NCI-H2107 (cell line): ENCODE data around the gene PLXNA4.

Experiments used
- DNase-seq: peaks from one replicate; lab custom pipeline; 2025; lab: John Stamatoyannopoulos, UW

The PLXNA4 gene

DNA sequence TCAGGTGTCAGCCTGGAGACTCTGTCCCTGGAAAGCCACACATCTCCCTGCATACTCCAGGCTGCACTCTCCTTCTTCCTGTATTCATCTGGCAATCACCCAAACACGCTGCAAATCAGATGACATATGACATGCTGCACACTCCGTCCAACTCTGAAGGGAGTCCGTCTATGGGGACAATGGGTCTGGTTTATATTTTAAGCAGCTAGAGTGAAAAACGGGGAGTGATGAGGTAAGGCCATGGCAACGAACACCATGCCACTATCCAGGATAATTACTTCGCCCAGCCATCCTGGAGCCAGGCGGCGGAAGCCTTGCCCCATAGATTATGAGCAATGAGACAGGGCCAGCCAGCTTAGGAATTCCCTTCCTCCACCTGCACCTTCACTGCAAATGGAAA is 140.1 kb downstream of the PLXNA4 start:
- no peak for DNase-seq

DNA sequence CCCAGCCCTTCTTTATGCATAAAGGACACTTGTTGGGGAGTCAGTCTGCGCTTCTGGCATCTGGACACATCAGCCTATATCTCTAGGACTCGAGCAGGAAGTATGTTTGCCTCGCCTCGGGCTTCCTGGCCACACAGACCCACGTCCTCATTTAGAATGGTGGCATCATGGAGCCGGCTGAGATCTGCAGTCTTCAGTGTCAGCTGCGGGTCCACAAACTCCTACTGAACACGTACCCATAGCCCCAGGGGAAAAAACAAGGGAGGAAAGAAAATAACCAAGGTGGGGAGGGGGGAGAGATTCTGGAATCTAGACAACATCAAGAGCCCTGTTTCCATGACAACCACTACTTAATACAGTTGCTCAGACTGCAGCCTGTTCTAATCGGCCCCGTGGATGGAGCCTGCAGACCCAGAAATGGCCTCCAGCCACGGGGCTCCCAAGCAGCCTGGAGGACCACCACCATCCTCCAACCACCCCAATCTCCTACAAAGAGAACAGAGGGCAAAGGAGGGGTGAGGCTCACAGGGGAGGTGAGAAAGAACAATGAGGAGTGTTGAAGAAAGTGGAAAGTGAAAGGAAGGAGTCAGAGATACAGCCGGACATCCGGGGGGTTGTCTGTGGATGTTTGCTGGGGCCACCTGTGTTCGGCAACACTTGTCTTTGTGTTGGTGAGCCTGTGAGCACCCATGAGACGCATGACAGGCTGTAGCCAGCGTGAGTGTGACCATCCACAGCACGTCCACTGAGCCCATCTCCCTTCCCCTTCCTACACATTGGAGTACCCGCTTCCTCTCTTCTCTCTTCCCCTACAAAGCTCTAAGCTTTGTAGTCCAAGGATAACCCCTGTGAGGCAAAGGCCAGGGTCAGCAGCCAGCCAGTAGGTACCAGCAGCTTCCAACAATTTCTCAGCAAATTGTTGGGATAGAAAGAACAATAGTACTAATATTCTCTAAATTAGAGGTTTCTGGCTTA is 141.0 kb downstream of the PLXNA4 start:
- DNase-seq = no peak

DNA sequence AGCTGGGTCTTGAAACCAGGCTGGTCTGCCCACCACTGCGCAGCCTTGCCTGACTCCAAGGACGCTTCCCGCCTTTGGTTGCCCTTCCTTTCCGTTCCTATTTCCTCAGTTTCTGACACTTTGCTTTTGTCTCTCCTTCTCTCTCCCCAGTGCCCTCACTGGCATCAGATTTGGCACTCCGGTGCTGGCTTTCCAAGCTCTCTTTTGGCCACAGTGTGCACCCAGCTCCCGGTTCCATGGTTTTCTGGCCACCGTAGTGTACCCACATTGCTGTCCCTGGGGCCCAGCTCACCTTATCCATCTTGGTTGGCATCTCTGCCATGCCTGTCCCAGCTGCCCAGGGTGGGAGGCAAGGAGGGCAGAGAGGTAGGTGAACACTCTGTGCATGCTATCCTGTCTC is 142.2 kb downstream of the PLXNA4 start:
- no peak for DNase-seq

DNA sequence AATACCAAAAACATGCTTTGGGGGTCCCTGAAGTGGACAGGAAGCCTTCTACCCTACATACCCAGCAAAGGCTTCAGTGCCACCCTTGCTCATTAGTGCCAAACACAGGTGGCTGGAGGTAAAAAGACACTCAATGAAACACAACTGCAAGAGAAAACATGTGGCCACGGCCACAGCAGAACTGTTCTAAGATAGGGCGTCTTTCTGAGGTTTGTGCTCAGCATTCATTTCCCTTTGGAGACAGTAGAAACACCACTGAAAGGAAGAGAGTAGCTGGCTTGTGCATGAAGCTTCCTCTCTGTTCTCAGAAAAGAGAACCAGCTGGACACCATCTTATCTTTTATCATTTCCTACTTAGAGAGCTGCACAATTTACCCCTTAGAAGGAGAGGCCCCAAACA is 143.0 kb downstream of the PLXNA4 start:
- no peak for DNase-seq

DNA sequence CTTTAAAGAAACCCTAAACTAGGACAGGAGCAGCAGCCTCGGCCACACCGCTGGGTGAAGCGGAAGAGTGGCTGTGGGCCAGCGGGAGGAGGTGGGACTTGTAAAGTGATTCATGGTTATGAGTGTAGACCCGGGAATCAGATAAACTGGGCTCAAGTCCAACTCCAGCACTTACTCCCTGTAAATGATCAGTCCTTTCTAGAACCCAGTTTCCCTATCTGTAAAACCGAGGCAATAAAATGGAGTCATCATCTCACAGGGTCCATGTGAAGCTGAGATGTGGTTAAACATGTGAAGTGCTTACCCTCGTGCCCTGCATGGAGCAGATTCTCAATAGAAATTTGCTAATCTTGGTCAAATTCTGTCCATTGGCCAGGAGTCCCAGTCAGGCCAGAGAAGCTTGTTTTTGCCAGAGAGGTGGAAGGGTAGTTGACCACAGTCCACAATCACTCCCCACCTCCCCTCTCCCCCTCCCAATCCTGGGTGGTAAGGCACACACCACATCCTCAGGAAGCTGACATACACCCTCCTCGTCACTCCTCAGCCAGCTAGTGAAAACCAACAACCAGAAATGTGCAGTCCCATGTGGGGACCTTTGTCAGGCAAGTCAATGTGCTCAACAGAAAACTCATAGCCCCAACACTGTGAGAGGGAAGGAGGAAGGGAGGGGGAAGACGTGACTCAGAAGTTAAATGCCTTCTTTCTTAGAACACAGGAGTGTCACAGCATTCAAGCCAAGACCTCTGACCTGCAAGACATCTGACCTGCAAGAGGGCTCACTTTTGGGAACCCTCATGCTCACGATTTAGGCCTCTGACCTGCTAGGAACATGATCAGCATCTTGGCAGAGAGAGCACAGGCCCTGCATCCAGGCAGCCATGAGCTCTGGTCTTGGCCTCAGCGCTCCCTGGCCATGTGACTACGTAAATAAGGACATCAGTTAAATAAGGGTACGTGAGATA is 145.1 kb downstream of the PLXNA4 start:
- DNase-seq = no peak

DNA sequence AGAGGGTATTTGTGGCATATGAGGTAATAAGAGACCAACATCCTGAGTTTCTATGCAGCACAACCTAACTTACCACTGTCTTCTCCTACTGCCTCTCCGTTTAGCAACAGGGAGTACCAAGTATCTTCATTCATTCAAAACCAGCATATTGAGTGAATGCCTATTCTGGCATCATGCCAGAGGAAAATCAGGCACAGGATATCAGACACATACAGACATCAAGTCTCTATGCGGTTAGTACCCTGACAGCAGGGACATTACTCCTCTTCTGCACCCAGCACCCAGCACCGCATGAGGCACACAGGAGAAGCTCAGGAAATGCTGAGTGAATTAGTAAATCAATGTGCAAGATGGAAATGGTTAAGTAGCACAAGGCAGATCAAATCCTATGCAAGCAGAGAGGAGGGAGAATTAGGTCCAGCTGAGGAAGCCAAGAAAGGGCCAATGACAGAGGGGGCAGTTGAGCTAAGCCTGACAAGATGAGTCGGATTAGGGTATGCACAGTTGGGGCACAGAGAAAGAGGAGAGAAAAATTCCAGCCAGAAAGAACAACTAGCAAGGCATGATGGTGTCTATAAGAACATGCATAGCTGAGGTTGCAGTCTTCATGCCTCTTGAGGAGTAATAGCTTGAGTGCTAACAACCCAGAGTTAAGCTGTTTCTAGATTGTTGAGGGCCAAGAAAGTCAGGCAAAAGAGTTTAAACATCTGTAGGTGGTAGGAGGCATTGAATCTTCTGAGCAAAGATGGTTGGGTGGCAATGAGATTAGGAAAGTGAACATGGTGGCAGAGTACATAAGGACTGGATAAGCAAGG is 146.0 kb downstream of the PLXNA4 start:
- no peak for DNase-seq

DNA sequence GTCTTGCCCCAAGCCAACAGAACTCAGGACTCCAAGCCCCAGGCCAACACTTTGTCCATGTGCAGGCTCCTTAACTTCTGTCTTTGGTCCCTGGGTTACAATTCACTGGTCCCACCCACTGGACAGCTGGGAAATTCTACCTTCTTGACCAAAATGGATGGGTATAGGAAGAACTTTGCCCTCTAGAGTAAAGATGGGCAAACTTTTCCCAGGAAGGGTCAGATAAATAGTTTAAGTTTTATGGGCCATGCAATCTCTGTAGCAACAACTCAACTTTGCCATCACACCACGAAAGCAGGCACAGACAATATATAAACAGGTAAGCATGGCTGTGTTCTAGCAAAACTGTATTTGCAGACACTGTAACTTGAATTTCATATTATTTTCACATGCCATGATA is 147.1 kb downstream of the PLXNA4 start:
- no peak for DNase-seq

DNA sequence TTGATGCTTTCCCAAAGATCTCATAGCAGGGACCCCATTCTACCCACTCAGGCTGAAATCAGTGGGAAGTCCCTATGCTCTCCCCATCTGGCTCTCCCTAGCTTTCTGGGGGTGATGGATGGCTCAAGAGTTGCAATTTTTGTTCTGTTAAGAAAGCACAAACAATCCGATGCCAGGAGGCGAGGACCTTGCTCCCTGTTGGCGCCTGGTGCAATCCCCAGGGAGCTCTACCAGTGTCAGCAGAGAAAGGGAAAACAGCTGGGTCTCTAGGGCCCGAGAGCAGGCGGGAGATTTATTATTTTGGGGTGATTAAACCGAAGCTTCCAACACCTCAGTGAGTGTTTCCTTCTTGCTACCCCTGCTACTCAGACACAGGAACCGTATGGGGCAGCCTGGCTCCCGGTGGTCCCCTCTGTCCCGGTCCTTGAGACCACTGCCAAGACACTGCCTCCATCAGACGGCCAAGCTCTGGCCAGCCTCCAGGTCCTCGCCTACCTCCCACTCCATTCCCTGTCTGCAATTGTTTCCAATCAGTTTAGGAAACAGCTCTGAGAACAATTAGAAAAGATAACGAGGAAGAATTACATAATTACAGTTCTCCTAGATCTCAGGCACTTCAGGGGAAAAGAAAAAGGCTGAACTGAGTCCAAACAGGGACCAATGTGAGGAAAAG is 147.9 kb downstream of the PLXNA4 start:
- peak; percentile 29 for DNase-seq

DNA sequence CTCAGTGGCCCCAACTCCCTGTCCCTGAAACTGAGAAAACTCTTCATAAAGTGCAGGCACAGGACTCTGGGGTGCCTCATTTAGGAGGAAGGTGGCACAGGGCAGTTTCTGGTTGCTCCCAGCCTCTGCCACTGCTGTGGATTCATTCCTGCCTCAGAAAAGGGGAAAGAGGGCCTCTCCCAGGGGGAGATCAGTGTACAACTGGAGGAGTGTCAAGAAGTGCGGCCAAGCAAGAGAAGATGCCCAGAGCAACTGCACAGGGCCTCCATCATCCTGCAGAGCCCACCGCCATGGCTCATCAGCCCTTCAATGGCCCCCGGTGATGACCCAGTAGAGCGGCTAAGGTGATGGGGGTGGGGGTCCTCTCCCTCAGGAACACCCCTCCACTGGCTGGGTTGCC is 150.3 kb downstream of the PLXNA4 start:
- no peak for DNase-seq

DNA sequence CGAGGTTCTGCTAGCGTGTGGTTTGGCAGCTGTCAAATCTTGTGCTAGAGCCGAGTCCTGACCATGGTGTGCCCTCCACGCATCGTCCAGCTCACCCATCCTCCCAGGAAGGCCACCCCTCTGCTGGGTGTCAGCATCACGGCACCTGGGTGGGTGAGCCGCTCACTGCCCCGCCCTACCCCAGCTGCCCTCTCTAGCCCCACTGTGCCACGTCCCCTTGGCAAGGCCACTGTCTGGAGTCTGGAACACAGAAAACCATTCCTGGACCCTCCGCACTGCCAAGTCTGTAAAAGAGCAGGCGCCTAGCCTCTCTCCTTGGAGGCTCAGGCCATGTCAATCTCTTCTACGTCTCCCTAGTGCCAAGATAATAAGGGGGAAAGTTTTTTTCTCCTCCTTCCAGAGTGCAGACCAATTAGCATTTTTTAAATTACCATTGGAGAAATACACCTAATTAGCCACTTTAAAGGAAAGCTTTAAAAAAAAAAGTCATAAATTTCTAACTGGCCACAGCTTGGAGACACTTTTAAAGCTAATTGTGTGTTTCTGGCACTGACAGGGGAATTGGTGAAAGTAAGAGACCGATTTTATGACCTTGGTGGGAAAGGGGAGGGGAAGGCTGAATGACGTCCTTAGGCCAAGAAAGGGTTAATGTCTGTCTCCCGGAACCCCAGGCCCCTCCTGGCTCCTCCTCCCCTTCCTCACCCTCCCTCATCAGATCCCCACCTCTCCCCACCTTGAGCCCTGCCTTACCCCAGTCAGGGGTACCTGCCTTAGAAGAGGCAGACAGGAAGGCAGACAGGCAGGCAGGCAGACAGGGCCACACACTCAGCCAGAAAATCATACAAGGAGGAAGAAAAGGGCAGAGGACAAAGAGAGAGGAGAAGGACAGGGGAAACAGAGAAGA is 151.2 kb downstream of the PLXNA4 start:
- no peak for DNase-seq

DNA sequence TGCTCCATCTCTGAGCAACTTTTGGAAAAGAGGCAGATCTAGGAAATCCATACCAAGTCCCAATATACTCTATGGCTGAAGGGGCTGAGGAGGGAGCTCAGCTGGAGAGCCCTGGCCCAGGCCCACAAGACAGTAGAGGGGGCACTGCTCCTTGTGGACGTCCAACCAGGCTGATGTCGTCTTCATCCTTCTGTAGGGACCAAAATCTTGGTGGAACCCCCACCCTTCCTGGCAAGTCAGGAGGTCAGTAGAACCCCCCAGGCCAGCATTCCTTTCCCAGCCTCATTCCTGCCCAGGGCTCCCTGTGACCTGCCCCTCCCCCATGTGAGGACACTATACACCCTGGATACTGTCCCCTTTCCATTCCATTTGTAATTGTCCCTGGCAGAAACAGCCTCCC is 152.0 kb downstream of the PLXNA4 start:
- no peak for DNase-seq

DNA sequence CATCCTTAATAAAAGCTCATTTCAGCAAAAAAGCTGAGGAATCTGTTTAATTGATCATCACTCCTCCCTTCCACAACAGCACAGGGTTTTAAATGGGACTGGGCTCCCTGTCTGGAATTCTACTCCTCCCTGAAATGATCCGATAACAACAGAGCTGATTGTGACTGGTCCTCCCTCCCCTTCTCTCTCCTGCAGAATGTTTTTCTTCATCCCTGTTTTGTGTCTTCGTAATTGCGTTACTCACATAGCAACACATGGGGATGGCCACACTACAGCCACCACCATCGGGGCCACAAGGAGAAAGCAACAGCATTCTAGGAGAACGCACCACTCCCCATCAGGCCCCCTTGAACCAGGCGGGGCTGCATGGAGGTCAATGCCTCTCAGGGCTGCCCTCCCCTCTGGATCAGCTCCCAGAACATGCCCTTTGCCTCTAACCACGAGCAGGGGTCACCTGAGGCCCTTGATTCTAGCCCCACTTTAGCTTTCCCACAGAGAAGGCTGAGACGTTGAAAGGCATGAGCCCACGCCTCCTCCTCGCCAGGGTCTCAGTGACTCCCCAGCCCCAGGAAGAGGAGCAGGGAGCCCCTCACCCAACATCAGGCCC is 152.6 kb downstream of the PLXNA4 start:
- DNase-seq = no peak

DNA sequence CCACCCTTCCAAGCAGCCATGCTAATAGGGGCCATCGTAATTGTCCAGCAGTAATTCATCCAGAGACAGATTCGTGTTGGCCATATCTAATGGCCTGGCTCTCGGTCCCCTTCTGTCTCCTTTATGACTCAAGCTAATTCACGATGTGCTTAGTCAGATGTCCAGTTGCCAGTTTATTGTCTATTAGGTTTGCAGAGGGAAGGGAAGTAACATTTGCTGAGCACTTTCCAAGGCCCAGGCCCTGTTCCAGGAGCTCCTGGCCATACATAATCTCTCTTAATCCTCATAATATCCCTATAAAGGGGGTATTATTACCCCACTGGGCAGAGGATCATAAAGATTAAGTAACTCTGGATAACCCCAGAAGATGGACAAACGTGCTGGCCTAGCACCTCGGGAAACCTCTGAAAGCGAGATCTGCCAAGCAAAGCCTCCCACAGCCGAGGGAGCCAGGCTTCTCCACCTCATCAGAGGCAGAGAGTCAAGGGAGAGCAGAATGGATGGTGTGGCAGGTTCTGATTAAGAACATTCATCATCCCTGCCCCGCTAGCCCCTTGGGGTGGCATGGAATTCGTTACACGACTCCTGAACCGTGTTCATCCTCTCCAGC is 153.7 kb downstream of the PLXNA4 start:
- no peak for DNase-seq

DNA sequence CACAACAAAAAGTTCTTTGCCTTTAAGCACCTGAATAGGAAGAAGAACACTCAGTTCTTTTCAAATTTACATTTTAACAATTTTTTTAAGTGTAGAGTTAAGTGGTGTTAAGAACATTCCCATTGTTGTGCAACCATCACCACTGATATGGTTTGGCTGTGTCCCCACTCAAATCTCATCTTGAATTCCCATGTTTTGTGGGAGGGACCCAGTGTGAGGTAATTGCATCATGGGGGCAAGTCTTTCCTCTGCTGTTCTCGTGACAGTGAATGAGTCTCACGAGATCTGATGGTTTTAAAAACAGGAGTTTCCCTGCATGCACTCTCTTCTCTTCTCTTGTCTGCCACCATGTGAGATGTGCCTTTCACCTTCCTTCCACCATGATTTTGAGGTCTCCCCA is 155.7 kb downstream of the PLXNA4 start:
- DNase-seq = no peak

DNA sequence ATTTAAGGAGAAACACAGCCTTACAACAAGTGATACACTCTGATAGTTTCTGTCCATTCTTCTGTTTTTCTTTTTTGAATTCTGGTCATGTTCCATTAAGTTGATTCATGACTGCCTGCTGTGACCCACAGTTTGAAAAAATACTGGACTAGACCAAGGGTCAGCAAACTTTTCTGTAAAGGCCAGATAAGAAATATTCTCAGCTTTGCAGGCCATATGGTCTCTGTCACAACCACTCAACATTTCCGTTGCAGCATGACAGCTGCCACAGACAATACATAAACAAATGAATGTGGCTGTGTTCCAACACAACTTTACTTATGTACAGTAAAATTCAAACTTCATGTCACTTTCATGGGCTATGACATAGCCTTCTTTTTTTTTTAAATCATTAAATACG is 156.7 kb downstream of the PLXNA4 start:
- DNase-seq = no peak

DNA sequence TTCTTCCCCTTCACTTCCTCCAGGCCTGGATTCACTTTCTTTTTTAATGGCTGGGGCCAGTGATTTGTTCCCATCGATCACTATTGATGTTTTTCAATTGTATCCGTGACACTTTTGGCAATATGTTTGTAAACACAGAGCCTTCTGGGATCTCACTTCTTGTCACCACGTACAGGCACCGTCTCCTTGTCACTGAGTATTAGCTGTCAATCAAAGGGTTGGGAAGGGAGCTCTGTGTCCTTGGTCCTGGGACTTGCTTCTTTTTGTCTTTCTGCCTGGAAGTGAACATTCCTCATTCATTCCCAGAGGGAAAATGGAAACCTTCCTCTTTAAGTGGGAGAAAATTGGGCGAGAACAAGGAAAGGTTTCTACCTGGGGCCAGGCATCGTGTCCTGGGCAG is 157.4 kb downstream of the PLXNA4 start:
- no peak for DNase-seq

DNA sequence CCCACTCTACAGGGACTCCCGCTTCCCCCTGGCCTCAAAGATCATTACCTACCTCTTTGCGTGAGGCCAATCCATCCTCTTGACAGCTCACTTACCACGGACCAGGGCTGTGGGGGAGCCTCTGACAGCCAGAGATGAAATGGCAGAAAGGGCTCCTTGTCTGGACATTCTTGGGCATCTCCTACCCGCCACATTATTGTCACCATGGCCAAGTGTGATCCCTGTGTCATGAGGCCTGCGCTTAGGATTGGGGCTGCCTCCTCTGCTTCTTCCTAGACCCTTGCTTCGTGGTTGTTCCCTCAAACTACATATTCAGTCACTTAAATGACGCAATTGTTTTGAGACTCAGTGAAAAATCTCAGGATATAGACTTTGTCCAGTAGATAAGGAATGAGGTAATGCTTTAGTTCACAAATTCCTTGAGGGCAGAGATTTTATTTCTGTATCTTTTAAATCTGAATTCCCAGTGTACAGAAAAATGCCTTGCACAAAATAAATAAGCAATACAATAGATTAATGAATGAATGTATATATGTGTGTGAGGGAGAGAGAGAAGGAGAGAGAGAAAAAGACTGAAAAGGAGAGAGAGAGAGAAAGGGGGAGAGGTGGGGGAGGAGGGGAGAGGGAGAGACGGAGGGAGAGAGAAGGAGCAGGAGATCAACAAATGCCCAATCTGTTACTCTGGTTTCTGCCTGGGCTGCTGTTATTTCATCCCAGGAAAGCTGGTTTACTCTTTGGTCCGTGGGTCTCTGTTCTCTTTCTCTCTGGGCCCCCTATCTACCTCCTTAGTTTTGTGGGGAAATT is 159.0 kb downstream of the PLXNA4 start:
- no peak for DNase-seq

DNA sequence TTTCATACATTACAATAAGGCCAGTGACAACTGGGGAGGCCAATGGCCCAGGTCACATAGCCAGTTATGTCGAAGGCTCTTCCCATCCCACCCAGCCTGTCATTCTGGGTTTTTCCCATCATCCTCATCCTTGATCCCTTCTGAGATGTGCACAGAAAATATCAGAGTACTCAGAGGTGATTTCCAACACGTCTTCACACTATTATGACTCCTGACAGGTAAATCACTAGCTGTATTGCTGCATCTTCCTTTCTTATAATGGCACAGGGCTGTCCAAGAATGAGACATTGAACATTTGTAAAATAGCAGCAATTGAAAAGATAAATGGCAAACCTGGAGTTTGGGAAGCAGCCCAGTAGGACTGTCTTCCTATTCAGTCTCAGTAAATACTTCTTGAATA is 159.9 kb downstream of the PLXNA4 start:
- no peak for DNase-seq

DNA sequence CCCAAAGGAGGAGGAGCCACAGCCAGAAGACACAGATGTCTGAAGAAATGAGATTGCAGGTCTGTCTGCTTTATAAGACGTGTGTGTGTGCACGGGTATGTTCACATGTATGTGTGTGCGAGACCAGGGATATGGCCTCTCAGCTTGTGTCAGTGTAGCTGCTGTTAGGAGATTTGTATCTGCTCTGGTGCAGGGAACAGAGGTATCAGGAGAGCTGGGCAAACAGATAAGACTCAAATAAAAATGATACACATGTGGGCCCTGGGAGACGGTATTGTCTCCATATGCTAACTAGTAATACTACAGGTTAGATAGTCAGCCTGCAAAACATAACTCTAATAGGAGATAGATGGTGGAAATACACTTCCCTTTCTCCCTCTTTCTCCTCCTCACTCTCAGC is 161.0 kb downstream of the PLXNA4 start:
- DNase-seq = no peak
